Measurements from ENCODE around the gene HOXC5.

DNA sequence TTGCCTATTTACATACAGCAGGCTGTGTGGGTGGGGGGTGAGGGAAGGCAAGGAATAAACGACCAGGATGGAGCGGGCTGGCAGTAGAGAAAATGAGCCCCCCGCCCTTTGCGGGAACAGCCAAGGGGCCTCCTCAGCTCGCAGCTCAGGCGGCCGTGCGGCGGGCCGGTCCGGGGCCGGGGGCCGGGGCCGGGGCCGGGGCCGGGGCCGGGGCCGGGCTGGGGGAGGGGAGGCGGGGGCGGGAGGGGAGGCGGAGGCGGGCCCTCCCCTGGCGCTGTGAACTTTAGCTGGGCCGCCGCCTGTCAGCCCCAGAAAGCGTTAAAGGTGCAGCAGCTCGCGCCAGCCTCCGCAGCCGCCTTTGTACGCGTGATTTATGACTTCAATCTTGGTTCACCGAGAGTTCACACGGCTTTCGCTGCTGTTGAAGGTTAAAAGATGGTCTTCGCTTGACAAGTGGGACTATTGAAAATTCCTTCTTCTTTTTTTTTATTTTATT is 49.6 kb downstream of the HOXC5 start:
- TF ChIP-seq CTCF (conservative IDR thresholded peaks at IDR 0.05) = no peak
- no peak for TF ChIP-seq EZH2 (IDR thresholded peaks at IDR 0.05; ENCODE audit: low read depth)
